A172 (cell line): Measurements from ENCODE around the gene CNTROB. TPM values are rescaled to one million over a fixed set of nuclear protein-coding genes. Genes with fewer than 3 reads are reported as not detected.
A peak's percentile ranks its signal among the peaks of the same experiment; 100 is the strongest.
"Not testable (repeated sequence)": the region's sequence is repeated elsewhere in the genome, so short reads cannot be mapped to it uniquely, and the experiment has no call there.

Experiments
- DNase-seq: peaks from one replicate; pipeline ENCODE4 v3.0.0-alpha.2; 2015; ENCODE audit warnings: low spot score
- total RNA-seq: library from RNA; depleted of rRNA; stranded (reverse); fragments of >200 nt; shearing (Covaris generic); gene quantifications from 2 replicates; pipeline ENCODE4 v1.2.3, GENCODE V29; 2014

The CNTROB gene
- total RNA-seq, 1 experiment from 2014 or later: 34.5 TPM

DNA sequence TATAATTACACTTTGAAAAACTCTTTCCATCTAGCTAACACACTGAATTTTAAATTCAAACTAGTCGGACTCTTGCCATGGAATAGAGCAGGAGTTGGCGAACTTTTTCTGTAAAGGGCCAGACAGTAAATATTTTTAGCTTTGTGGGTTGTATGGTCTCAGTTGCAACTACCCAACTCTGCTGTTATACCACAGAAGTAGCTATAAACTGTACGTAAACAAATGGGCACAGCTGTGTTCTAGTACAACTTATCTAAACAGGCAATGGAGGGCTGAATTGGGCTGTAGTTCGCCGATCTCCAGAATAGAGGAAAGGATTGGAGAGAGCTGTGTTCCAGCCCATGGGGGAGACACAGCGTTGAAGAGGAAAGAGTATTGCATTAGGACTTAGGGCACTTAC, 8.7 kb downstream of the CNTROB start:
- DNase-seq: no peak

DNA sequence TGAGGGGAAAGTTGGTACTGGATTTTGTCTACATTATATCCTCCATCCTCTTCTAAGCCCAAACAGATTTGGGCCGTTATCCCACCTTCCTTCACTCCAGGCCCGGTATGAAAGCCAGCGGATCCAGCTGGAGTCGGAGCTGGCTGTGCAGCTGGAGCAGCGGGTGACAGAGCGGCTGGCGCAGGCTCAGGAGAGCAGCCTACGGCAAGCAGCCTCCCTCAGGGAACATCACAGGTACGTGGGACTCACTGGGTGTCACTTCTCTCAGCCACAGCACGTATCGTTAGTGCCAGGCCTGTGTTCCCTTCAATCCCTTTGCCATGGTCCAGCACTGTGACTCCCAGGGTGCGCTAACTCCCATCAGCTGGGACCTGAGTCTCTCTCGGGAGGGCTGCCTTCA, 11.3 kb downstream of the CNTROB start:
- DNase-seq: no peak

DNA sequence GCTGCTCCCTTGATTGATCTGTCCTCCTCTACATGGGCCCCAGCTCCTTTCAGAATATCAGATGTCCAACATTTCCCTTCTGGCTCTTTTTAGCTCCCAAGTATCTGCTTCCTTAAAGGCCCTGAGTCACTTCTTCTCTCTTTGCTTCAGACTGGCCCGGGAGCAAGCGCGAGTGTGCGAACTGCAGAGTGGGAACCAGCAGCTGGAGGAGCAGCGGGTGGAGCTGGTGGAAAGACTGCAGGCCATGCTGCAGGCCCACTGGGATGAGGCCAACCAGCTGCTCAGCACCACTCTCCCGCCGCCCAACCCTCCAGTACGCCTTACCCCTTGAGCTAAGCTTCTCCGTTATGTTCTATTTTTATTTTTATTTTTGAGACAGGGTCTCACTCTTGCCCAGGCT, 12.3 kb downstream of the CNTROB start:
- no peak for DNase-seq

DNA sequence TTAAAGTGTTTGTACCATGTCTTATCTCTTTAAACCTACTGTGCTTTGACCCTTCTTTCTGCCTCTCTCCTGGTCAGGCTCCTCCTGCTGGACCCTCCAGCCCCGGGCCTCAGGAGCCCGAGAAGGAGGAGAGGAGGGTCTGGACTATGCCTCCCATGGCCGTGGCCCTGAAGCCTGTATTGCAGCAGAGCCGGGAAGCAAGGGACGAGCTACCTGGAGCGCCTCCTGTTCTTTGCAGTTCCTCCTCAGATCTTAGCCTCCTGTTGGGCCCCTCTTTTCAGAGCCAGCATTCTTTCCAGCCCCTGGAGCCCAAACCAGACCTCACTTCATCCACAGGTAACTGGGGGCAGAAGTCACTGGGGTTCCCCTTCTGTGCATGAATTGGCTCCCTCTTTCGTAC, 13.6 kb downstream of the CNTROB start:
- no peak for DNase-seq

DNA sequence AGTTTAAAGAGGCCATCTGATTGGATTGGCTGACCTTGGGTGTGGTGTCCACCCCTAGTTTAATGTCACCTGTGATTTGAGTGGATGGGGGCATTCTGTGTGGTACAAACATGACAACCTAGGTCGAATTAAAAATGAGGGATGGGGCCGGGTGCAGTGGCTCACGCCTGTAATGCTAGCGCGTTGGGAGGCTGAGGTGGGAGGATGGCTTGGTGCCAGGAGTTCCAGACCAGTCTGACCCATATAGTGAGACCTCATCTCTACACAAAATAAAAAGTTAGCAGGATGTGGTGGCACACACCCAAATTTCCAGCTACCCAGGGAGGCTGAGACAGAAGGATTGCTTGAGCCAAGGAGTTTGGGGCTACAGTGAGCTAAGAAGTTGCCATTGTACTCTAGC, 14.4 kb downstream of the CNTROB start:
- no peak for DNase-seq

DNA sequence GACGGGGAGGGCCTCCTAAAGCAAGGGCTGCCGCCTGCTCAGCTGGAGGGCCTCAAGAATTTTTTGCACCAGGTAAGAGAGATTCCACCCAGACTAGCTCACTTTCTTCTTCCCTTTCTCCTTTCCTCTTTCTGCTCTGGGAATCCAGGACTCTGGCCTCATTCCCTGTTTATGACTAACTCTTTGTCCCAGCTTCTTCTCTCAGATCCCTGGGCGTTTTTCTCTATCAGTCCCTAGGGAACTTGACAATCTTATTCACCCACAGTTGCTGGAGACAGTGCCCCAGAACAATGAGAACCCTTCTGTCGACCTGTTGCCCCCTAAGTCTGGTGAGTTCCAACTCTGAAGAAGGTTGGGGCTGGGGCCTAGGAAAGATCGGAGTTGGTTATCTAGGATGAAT, 15.6 kb downstream of the CNTROB start:
- no peak for DNase-seq

DNA sequence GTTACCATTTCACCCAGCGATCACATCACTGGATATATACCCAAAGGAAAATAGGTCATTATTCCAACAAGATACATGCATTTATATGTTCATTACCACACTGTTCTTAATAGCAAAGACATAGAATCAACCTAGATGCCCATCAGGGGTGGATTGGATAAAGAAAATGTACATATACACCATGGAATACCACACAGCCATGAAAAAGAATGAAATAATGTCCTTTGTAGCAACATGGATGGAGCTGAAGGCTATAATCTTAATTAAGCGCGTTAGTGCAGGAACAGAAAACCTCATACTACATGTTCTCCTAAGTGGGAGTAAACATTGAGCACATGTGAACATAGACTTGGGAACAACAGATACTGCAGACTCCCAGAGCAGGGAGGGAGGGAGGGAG, 18.6 kb downstream of the CNTROB start:
- DNase-seq: no peak

DNA sequence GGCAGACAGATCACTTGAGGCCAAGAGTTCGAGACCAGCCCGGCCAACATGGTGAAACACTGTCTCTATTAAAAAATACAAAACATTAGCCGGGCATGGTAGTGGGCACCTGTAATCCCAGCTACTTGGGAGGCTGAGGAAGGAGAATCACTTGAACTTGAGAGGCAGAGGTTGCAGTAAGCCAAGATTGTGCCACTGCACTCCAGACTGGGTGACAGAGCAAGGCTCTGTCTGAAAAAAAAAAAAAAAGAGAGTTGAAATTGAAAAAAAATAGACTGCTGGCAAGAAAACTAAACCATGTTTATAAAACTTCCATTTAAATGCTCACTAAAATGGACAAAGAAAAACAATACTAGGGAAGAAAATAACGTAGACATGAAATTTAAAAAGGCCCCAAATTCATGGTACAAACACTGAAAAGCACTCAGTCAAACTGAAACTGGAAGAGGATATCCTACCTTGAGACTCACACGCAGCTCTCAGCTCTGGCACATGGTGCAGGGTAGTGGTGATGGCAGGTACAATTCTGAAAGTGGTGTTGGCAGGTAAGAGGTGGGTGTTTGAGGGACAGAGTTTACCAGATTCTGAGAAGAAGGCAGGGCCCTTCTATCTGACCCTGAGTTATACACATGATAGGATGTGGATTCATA, 19.3 kb downstream of the CNTROB start:
- DNase-seq: no peak

DNA sequence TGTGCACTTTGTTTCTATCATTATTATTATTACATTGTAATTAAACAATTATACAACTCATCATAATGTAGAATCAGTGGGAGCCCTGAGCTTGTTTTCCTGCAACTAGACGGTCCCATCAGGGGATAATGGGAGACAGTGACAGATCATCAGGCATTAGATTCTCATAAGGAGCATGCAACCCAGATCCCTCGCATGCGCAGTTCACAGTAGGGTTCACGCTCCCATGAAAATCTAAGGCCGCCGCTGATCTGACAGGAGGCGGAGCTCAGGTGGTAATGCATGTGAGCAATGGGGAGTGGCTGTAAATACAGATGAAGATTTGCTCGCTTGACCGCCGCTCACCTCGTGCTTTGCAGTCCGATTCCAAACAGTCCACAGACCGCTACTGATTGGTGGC, 21.3 kb downstream of the CNTROB start:
- DNase-seq: not testable (repeated sequence)

DNA sequence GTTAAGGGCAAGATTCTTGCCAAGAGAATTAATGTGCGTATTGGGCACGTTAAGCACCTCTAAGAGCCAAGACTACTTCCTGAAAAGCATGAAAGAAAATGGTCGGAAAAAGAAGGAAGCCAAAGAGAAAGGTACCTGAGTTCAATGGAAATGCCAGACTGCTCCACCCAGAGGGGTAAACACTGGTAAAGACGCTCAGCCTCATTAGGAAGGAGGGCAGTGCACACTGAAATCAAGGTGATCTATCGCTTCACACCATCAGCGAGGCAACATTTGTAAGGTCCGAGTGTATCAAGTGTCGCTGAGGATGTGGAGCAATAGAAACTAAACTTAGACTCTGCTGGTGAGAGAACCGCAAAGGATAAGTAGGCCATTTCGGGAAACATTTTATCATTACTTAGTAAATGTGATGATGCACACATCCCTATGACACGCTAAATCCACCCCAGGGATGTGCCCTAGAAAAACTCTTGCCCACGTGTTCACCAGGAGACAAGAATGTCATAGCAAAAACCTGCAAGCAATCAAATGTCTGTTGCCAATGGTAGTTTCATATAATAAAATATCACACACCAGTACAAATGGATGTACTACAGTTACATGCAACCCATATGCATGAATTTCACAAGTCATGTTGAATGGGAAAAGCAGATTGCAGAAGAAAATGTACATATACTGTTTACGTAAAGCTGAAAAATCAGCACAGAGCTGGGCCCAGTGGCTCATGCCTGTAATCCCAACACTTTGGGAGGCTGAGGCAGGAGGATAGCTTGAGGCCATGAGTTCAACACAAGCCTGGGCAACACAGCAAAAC, 23.6 kb downstream of the CNTROB start:
- DNase-seq: no peak

DNA sequence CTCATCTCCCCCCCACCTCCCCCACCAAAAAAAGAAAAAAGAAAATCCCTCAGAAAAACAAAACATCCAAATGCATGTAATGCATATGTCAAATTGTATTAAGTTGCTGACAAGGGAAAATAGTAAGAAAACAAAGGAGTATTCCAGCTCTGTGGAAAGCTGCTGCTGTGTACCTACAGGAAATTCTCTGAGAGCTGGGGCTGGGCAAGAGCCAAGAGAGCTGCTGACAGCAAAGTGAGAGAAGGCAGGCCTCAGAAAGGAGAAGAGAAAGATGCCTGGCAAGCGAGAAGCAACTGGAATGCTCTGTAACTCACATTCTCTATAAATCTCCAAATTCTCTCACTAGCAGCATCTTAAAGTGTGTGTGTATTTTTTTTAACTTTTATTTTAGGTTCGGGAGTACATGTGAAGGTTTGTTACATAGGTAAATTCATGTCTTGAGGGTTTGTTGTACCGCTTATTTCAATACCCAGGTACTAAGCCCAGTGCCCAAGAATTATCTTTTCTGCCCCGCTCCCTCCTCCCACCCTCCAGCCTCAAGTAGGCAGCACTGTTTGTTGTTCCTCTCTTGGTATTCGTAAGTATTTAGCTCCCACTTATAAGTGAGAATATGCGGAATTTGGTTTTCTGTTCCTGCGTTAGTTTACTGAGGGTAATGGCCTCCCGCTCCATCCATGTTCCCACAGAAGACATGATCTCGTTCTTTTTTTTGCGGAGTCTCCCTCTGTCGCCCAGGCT, 24.4 kb downstream of the CNTROB start:
- DNase-seq: no peak

DNA sequence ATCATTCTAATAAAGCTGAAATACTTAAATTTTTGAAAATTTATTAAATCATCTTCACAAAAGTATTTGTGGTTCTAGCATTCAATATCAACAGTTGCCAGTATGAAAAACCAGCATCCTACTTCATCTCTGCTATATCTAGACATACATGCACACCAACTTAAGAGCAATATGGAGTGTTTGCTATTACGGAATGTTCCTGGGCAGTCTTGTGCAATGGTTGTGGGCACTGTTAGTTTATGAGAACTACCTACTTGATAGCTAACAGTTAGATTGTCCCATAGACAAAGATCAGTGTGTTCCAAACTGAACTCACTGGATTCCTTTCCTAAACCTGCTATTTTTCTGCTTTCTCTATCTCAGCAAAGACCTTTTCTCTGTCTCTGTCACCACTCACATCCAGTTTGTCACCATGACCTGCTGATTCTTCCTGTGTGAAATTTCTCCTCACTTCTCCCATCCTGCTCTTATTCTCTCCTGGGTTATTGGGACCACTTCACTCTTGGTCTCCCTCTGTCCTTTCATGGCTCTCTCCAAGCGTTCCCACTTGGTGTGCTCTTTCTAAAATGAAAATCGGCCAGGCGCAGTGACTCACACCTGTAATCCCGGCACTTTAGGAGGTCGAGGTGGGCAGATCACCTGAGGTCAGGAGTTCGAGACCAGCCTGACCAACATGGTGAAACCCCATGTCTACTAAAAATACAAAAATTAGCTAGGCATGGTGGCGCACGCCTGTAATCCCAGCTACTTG, 27.7 kb downstream of the CNTROB start:
- DNase-seq: no peak

DNA sequence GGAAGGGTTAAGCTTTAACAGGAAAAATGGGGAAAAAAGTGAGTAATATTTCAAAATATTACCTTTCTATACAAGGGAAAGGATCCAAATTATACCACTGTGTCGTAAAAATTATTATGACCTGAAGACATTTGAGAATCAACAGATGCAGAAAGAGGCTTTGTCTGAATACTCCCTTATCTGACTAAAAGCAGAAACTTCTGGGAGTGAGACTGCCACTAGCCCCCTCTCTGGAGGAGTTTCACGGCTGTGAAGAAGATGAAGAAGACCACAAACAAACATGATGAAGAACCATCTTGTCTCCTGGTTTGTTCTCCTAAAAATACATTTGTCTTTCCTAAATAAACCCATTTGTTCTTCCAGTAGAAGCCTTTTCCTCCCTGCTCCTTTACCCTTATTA, 29.4 kb downstream of the CNTROB start:
- no peak for DNase-seq

DNA sequence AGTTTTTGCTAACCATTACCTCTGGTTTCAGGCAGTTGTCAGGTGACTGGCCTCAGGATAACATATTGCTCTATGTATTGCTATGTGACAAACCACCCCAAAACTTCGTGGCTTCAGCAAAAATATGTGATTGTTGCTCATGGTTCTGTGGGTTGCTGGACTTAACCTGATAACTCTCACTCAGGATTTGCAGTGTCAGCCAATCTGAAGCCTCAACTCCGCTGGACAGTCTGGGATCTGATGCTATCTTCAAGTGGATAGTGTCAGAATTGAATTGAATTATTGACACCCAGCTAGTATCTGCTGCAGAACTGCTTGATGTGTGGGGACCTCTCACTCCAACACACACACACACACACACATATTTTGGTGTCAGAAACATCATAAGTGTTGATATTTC, 35.7 kb downstream of the CNTROB start:
- no peak for DNase-seq

DNA sequence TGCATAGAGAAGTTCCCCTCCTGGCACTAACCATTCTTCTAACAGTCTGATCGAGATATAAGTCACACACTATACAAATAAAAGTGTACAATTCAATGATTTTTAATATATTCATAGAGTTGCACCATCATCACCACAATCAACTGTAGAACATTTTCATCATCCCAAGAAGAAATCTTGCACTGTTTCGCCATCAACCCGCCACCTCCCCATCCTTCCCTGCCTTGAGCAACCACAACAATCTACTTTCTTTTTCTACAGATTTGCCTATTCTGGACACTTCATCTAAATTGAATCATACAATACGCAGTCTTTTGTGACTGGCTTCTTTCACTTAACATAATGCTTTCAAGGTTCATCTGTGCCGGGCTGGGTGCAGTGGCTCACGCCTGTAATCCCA, 37.4 kb downstream of the CNTROB start:
- DNase-seq: no peak

DNA sequence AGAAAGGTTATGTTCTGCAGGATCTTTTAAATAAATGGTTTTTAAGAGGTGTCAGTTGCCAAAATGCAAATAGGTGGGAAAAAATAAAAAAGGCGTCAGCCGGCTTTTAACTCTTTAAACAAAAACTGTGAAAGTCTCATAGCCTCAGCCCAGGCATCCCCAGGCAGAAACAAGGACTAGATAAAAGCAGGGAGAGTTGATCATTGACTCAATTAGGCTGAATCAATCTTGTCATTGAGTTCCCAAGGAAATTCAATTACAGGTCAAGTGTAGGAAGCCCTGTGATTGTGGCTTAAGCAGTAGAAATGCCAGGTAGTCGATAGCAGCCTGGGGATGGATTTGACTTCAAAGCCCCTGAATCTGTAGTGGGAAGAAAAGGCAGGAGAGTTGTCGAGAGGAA, 39.6 kb downstream of the CNTROB start:
- DNase-seq: no peak

DNA sequence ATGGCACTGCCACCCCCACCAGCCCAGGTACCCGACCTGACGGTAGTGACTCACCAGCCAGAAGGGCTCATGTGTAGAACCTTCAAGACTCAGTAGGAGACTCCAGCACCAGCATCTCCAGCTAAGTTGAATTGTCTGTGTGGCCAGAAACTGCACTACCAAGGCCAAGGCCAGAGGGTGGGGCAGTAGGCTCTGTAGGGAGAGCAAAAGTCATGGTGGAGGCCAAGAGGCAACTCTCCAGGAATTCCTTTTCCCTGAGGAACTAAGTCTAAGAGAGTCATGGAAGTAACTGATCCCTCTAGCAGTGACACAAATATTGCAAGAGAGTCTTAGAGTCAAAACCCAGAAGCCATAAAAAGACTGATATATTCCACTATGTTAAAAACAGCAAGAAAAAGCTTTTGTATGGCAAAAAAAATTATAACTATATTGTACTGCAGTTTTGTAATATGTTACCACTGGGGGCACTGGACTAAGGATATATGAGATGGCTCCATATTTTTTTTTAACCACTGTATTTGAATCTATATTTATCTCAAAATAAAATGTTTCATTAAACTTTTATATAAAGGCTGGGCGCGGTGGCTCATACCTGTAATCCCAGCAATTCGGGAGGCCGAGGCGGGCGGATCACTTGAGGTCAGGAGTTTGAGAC, 40.3 kb downstream of the CNTROB start:
- DNase-seq: no peak

DNA sequence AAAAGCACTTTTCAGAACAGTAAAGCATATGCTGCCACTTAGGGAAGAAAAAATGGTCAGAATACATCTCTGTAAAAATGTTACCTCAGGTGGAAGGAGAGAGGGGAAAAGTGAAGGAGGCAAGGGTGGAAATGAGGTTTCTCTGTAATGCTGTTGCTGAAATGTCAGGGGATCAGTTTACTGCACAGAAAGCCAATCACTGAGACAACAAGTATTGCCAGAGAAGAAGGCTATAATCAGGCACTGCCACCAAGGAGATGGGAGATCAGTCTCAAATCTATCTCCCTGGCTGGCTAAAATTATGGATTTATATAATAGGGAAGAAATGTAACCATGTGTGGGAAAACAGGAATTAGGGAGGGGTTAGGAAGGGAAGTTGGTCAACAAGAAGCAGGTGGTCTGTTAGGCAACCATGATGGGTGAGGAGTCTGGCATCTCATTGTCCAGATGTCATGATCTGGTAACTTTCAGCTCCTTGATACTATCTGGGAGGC, 42.7 kb downstream of the CNTROB start:
- no peak for DNase-seq

DNA sequence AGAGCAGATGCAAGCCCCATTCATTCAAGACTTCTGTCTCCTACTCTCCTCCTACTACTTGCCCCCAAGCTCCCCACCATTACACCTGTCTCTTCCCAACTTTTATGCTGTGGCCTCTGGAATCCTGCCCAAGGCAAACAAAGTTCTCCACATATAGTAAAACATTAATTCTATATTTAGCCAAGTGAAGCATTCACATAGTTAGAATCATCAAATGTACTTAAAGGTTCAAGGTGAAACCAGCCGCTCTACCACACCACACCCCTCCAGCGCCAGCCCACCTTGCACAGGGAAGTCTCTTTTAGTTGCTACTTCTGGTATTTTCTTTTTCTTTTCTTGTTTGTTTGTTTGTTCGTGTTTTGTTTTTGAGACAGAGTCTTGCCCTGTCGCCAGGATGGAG, 45.0 kb downstream of the CNTROB start:
- DNase-seq: no peak

DNA sequence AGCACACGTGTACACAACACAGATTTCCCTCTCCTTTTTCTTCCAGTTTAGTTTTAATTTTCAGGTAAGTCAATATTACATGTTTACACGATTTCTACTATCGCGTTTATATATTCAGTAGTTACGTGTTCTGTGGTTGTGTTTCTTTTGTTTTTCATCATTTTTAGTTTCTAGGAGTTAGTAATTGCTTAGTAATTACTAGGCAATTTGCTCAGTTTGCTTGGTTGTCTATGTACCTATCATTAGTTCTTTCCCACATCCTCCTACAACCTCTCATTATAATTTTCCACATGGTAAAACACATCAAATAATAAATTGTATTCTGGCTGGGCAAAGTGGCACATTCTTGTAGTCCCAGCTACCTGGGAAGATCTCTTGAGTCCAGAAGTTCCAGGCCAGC, 45.8 kb downstream of the CNTROB start:
- DNase-seq: no peak

DNA sequence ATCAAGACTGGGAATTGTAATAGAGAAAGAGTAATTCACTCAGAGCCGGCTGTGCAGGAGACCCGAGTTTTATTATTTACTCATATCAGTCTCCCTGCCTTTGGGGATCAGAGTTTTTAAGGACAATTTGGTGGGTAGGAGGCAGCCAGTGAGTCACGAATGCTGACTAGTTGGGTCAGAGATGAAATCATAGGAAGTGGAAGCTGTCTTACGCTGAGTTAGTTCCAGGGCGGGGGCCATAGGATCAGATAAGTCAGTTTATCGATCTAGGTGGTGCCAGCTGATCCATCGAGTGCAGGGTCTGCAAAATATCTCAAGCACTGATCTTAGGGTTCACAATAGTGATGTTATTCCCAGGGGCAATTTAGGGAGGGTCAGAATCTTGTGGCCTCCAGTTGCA, 50.2 kb downstream of the CNTROB start:
- peak; percentile 72 for DNase-seq
